HG02588 (cell line): Measurements from ENCODE around the gene CREB3L4.

Experiments used
- ATAC-seq: cut with Tn5 transposase; IDR thresholded peaks from one replicate; pipeline ENCODE4 v1.9.1; 2021; ENCODE audit warnings: mild to moderate bottlenecking, moderate library complexity; ENCODE audit not compliant: unreplicated experiment

CREB3L4 gene

GRCh38 chr1:153967107-153967999, at the start of gene CREB3L4:
TSS of gene CREB3L4 (plus strand) at chr1:153967902. CDS start at chr1:153968526, 624 bp downstream.
- peak; percentile 62 for ATAC-seq

GRCh38 chr1:153919876-153920852, 47.5 kb upstream of the CREB3L4 start:
- no peak for ATAC-seq

GRCh38 chr1:153921080-153921802, 46.5 kb upstream of the CREB3L4 start:
- ATAC-seq = no peak

GRCh38 chr1:153921803-153922075, 46.0 kb upstream of the CREB3L4 start:
- ATAC-seq = no peak

- ATAC-seq = peak; percentile 22
These were observed 45.4 kb upstream of the CREB3L4 start for GRCh38 chr1:153922076-153922971.

GRCh38 chr1:153922972-153923925, 44.5 kb upstream of the CREB3L4 start, which contains the start of gene GATAD2B:
TSS of gene GATAD2B (minus strand) at chr1:153922972. CDS start at chr1:153828347, 94,625 bp downstream.
- ATAC-seq = peak; percentile 91

- ATAC-seq = no peak
These were observed 41.3 kb upstream of the CREB3L4 start for GRCh38 chr1:153926405-153926804.

- no peak for ATAC-seq
These were observed 39.5 kb upstream of the CREB3L4 start for GRCh38 chr1:153928245-153928644.

GRCh38 chr1:153928791-153929341, 38.8 kb upstream of the CREB3L4 start:
- ATAC-seq = no peak

- ATAC-seq = no peak
These were observed 38.3 kb upstream of the CREB3L4 start for GRCh38 chr1:153929426-153929825.

GRCh38 chr1:153929981-153930948, 37.4 kb upstream of the CREB3L4 start:
- no peak for ATAC-seq

GRCh38 chr1:153932156-153933131, 35.3 kb upstream of the CREB3L4 start:
- no peak for ATAC-seq

GRCh38 chr1:153933430-153933829, 34.3 kb upstream of the CREB3L4 start:
- ATAC-seq = no peak

- ATAC-seq = no peak
These were observed 33.7 kb upstream of the CREB3L4 start for GRCh38 chr1:153933955-153934354.

GRCh38 chr1:153934746-153935145, 33.0 kb upstream of the CREB3L4 start:
- ATAC-seq = no peak
